Pancreas (tissue), 10 donors: Measurements from ENCODE around the gene SEC11C. TPM values are rescaled to one million over a fixed set of nuclear protein-coding genes. Genes with fewer than 3 reads are reported as not detected.
A peak's percentile ranks its signal among the peaks of the same experiment; 100 is the strongest.

ENCODE experiments used
- ATAC-seq, 4 donors: fragments of 200-7000 bp; cut with Tn5 transposase; one replicate each; pipeline versions ENCODE4 v1.8.0 to v1.9.1; 2020; ENCODE audit warnings: mild to moderate bottlenecking in 4 of 4, moderate library complexity in 4 of 4
- DNase-seq, 6 donors: peaks; one replicate each; pipeline ENCODE4 v3.0.0-alpha.2; 2020
- FAIRE-seq: peaks from 2 replicates; lab custom pipeline; 2012; peaks lifted over from hg19 to GRCh38; lab: Jason Lieb, UNC
- H3K27ac ChIP-seq, 4 donors: fragments of 200-600 bp; sonication (generic); 1 replicate in 3 of 4; 2 replicates in 1 of 4; pipeline versions ENCODE4 v1.5.0 to v1.8.0; 2020
- H3K27me3 ChIP-seq, 4 donors: fragments of 200-600 bp; one replicate each; pipeline ENCODE4 v1.8.0; 2021
- H3K36me3 ChIP-seq, 3 donors: fragments of 200-600 bp; sonication (generic) in 1 of 3; one replicate each; pipeline versions ENCODE4 v1.5.0 to v1.8.0; 2020 to 2021
- H3K4me1 ChIP-seq, 3 donors: fragments of 200-600 bp; one replicate each; pipeline ENCODE4 v1.8.0; 2021
- H3K4me3 ChIP-seq, 4 donors: fragments of 200-600 bp; sonication (generic) in 2 of 4; one replicate each; pipeline versions ENCODE4 v1.5.0 to v1.8.0; 2020 to 2021
- H3K9me3 ChIP-seq, 4 donors: fragments of 200-600 bp; one replicate each; pipeline ENCODE4 v1.8.0; 2021
- WGBS, 2 donors: extraction: QIAGEN DNeasy Blood & Tissue Kit; methylation state at CpG; one replicate each; pipeline ENCODE4 v1.1.7; 2013; 5-methylcytosine and 5-hydroxymethylcytosine counted together
- intact Hi-C, 3 donors: fragments of 100-400 bp; cut with DNase I; formaldehyde crosslinking; loops; one replicate each; pipeline versions ENCODE4 v1.11.1 to v1.14.2; 2022
- polyA plus RNA-seq, 2 donors: library from polyadenylated mRNA; stranded (reverse); fragments of 200-250 nt; gene quantifications; one replicate each; pipeline ENCODE4 v1.2.3, GENCODE V29; 2013
- total RNA-seq, 6 donors: library from RNA; stranded (reverse); fragmentation: NEBNext Ultra II Directional in 4 of 6; extraction: Animal tissue kit (Norgen Biotek cat#: 25700) in 4 of 6; gene quantifications; one replicate each; pipeline versions ENCODE4 v1.2.1 to v1.2.4, GENCODE V29; 2021 to 2023
- TF ChIP-seq, protein P1 (sequence below), 4 donors: fragments of 200-600 bp; sonication (generic) in 3 of 4; IDR thresholded peaks; one replicate each; pipeline versions ENCODE4 v1.5.0 to v1.8.0; 2021; ENCODE audit warnings: antibody characterized with exemption in 4 of 4
- donor health status: healthy with polysubstance abuse.
- donor health status: DM: no; HTN: no; CAD: no; lungs with moderate emphysema.
- donor health status: DM: no; HTN: no; CAD: no.
- donor health status: control.
- donor health status: control.
- donor health status: Bipolar disorder and iron deficiency.
- donor health status: DM: yes; HTN: yes; CAD: no.
- donor health status: DM: no; HTN: no; CAD: no.
- donor health status: DM: no; HTN: no; CAD: no.
- donor health status: DM: yes; HTN: yes; CAD: no.

SEC11C gene
- total and polyA plus RNA-seq, 8 donors: 69.9 to 173 (median 96.7) TPM

DNA sequence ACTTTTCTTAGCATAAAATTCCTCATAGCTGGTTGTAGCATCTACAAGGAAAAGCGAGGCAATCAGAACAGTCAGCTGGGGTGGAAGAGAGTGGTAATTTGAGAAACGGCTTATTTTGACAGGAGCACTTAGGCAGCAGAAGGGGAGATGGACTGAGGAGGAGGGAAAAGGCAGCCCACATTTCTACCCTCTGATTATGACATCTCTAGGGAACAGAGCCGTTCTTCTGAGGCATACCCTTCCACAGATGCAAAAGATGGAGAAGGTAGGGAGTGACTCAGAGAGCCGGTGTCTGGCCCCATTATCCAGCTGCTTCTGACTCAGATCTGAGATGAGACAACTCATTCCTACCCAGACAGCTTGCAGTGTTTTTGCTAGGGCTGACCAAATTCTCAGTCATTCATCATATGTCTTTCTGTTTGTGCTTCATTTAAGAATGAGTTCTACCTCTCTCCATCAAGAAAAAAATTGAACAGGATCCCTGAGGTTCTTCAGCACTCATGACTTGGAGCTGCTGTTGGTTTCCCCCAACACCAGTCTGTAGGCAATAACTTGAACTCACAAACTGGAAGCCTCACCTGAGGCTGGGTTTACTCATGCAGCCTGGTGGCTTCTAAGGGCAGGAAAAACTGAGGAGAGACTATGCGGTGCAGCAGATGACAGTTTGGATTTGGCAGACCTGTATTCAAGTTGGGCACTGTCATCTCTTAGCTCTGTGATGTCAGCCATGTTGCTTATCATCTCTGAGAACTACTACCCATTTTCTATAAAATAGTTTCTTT lies 15.9 kb upstream of the SEC11C start:
- DNase-seq (no peak), ATAC-seq (peak in 1 of 4 donors; percentile 52), FAIRE-seq (no peak)
- intact Hi-C loops: no loop called here
- TF ChIP-seq, protein P1, sequence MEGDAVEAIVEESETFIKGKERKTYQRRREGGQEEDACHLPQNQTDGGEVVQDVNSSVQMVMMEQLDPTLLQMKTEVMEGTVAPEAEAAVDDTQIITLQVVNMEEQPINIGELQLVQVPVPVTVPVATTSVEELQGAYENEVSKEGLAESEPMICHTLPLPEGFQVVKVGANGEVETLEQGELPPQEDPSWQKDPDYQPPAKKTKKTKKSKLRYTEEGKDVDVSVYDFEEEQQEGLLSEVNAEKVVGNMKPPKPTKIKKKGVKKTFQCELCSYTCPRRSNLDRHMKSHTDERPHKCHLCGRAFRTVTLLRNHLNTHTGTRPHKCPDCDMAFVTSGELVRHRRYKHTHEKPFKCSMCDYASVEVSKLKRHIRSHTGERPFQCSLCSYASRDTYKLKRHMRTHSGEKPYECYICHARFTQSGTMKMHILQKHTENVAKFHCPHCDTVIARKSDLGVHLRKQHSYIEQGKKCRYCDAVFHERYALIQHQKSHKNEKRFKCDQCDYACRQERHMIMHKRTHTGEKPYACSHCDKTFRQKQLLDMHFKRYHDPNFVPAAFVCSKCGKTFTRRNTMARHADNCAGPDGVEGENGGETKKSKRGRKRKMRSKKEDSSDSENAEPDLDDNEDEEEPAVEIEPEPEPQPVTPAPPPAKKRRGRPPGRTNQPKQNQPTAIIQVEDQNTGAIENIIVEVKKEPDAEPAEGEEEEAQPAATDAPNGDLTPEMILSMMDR (IDR thresholded peaks at IDR 0.05): no peak
- Histone ChIP-seq H3K27me3 (no peaks in the 10 kb centered on the region), H3K27ac (no peak overlapping the region), H3K4me1 (no peaks in the 10 kb centered on the region), H3K9me3 (no peaks in the 10 kb centered on the region), H3K36me3 (no peaks in the 10 kb centered on the region), H3K4me3 (no peak overlapping the region)
- WGBS, 2 donors: 54 to 65% methylated on average over 5 of the region's 5 CpGs

GRCh38 chr18:59124370-59124704 lies 15.3 kb upstream of the SEC11C start:
- Histone ChIP-seq H3K27me3 (no peaks in the 10 kb centered on the region), H3K36me3 (no peaks in the 10 kb centered on the region), H3K9me3 (no peaks in the 10 kb centered on the region), H3K27ac (no peak overlapping the region), H3K4me3 (no peak overlapping the region), H3K4me1 (no peaks in the 10 kb centered on the region)
- intact Hi-C loops: no loop called here
- WGBS, 2 donors: 46 to 61% methylated on average over 1 of the region's 1 CpG
- ATAC-seq (no peak), DNase-seq (no peak), FAIRE-seq (no peak)
- TF ChIP-seq, protein P1 (IDR thresholded peaks at IDR 0.05): no peak

DNA sequence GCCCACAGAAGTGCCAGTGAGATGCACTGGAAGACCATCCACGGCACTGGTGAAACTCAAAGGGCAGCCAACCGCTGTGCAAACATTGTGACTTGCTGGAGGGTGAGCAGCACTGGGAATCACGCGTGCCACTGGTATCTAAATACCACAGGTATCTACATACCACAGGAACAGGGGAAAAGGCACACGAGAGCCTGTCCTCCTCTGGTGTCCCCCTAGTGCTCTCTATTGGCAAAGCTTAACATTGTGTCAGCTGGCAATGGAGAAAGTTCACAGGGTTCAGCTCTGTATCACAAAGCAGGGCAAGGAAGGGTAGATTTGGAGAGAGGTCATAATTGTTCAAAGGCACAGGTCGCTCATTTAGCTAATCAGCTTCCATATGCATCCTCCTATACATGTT lies 12.6 kb upstream of the SEC11C start:
- no peaks in the 10 kb centered on the region for H3K36me3 ChIP-seq
- DNase-seq (no peak), FAIRE-seq (no peak), ATAC-seq (no peak)
- H3K9me3 ChIP-seq: no peaks in the 10 kb centered on the region
- no peak overlapping the region for H3K4me3 ChIP-seq
- H3K27me3 ChIP-seq: no peaks in the 10 kb centered on the region
- H3K27ac ChIP-seq: no peak overlapping the region
- no peaks in the 10 kb centered on the region for H3K4me1 ChIP-seq
- WGBS, 2 donors: 49 to 50% methylated on average over 6 of the region's 6 CpGs
- TF ChIP-seq, protein P1 (IDR thresholded peaks at IDR 0.05): no peak
- intact Hi-C loops: no loop called here

DNA sequence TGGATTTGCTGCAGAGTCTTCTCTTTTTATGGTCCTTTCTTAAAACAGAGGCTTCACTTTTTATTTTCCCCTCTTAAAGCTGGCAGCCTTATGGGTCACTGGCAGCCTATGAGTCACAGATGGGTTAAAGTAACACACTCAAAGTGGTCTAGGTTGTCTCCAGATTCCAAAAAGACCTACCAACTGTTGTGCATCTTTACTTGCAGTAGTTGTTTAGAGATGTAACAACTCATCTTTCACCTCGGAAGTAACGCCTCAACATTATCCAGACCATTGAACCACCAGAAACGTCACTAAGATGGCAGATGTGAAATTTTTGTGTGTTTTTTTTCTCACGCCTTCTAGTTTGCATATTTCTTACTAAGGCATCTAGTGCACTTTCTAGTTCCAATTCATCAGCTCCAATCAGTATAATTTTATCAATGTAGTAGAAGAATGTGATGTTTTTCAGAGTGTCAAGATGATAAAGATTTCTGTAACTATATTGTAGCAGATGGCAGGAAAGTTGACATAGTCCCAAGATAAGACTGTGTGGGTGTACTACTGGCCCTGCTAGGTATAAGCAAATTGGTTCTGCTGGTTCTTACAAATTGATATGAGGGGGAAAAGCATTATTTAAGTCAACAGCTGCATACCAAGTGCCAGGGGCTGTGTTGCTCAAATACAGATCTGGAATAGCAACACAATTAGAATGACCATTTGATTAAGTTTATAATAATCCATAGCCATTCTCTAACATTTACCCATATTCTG lies 9.6 kb upstream of the SEC11C start:
- H3K9me3 ChIP-seq: no peaks in the 10 kb centered on the region
- no peak for ATAC-seq
- H3K27ac ChIP-seq: no peak overlapping the region
- H3K27me3 ChIP-seq: no peaks in the 10 kb centered on the region
- DNase-seq: no peak
- intact Hi-C loops: no loop called here
- WGBS, 2 donors: 62 to 84% methylated on average over 4 of the region's 4 CpGs
- no peak for FAIRE-seq
- no peaks in the 10 kb centered on the region for H3K4me1 ChIP-seq
- H3K36me3 ChIP-seq: no peaks in the 10 kb centered on the region
- TF ChIP-seq, protein P1 (IDR thresholded peaks at IDR 0.05): no peak
- H3K4me3 ChIP-seq: no peak overlapping the region
